PFSK-1 (cell line): ENCODE data around the gene PBOV1.

Experiments used
- FOXP2 ChIP-seq: optimal IDR thresholded peaks from 2 replicates; pipeline ENCODE3; 2011; ENCODE audit warnings: borderline replicate concordance, control low read depth, inconsistent platforms; ENCODE audit not compliant: insufficient read depth; ENCODE audit errors: extremely low read length, extremely low read depth
- POLR2AphosphoS5 ChIP-seq: IDR thresholded peaks from 2 replicates; pipeline ENCODE4 v1.6.1; 2012; ENCODE audit warnings: low read depth, mild to moderate bottlenecking, control low read depth, low read length, moderate library complexity
- REST ChIP-seq, 2 experiments: IDR thresholded peaks; 2 replicates each; pipeline versions ENCODE4 v1.6.1 to v1.8.0; 2011 to 2012; ENCODE audit warnings: low read depth in 2 of 2, low read length in 2 of 2, control low read depth in 1 of 2, inconsistent platforms in 1 of 2, mild to moderate bottlenecking in 1 of 2, moderate library complexity in 1 of 2; ENCODE audit not compliant: insufficient read depth in 1 of 2
- SIN3A ChIP-seq: IDR thresholded peaks from 2 replicates; pipeline ENCODE4 v1.6.1; 2012; ENCODE audit warnings: mild to moderate bottlenecking, low read length, moderate library complexity, borderline replicate concordance; ENCODE audit not compliant: insufficient read depth
- TAF1 ChIP-seq: IDR thresholded peaks from 2 replicates; pipeline ENCODE4 v1.6.1; 2012; ENCODE audit warnings: low read length, control low read depth, borderline replicate concordance; ENCODE audit not compliant: insufficient read depth

The PBOV1 gene

GRCh38 chr6:138175596-138175995 lies 42.7 kb downstream of the PBOV1 start:
- no peak for TF ChIP-seq TAF1
- no peak for TF ChIP-seq POLR2AphosphoS5
- no peak for TF ChIP-seq REST (IDR thresholded peaks at IDR 0.05; ENCODE audit: insufficient read depth in 1 of 2, low read depth in 2 of 2, low read length in 2 of 2)
- no peak for TF ChIP-seq FOXP2
- TF ChIP-seq SIN3A = no peak
